NCI-H526 (cell line): ENCODE measurements around the gene CAMK1G.

ENCODE experiments used
- DNase-seq, 2 experiments: peaks; one replicate each; lab custom pipeline; 2025; lab: John Stamatoyannopoulos, UW

CAMK1G gene

GRCh38 chr1:209619696-209620486 is 36.4 kb downstream of the CAMK1G start:
- no peak for DNase-seq

GRCh38 chr1:209620487-209620884 is 37.0 kb downstream of the CAMK1G start:
- DNase-seq = no peak

GRCh38 chr1:209621286-209621685 is 37.8 kb downstream of the CAMK1G start:
- no peak for DNase-seq

- no peak for DNase-seq
Observed at GRCh38 chr1:209621741-209622655, 38.5 kb downstream of the CAMK1G start.

- no peak for DNase-seq
Observed at GRCh38 chr1:209622841-209623829, 39.6 kb downstream of the CAMK1G start.

- DNase-seq = no peak
Observed at GRCh38 chr1:209624558-209625549, 41.3 kb downstream of the CAMK1G start.

GRCh38 chr1:209625791-209626285 is 42.3 kb downstream of the CAMK1G start:
- no peak for DNase-seq

- DNase-seq = no peak
Observed at GRCh38 chr1:209626346-209627026, 43.0 kb downstream of the CAMK1G start.

GRCh38 chr1:209627027-209627731 is 43.7 kb downstream of the CAMK1G start:
- DNase-seq = no peak

GRCh38 chr1:209627732-209628196 is 44.2 kb downstream of the CAMK1G start:
- DNase-seq = peak; percentile 1 to 58

- no peak for DNase-seq
Observed at GRCh38 chr1:209628618-209629299, 45.2 kb downstream of the CAMK1G start.

GRCh38 chr1:209629621-209630382 is 46.3 kb downstream of the CAMK1G start:
- no peak for DNase-seq

GRCh38 chr1:209630383-209631225 is 47.1 kb downstream of the CAMK1G start:
- no peak for DNase-seq

- DNase-seq = no peak
Observed at GRCh38 chr1:209633335-209633997, 50.0 kb downstream of the CAMK1G start.

GRCh38 chr1:209634005-209634737 is 50.7 kb downstream of the CAMK1G start:
- DNase-seq = no peak
